LNCAP (cell line): ENCODE data around the gene JMJD8.

Source experiments
- TF ChIP-seq, protein P1 (sequence below): fragments of 450-650 bp; IDR thresholded peaks from 2 replicates; pipeline ENCODE4 v1.5.1; 2017; ENCODE audit warnings: mild to moderate bottlenecking

Gene JMJD8

DNA sequence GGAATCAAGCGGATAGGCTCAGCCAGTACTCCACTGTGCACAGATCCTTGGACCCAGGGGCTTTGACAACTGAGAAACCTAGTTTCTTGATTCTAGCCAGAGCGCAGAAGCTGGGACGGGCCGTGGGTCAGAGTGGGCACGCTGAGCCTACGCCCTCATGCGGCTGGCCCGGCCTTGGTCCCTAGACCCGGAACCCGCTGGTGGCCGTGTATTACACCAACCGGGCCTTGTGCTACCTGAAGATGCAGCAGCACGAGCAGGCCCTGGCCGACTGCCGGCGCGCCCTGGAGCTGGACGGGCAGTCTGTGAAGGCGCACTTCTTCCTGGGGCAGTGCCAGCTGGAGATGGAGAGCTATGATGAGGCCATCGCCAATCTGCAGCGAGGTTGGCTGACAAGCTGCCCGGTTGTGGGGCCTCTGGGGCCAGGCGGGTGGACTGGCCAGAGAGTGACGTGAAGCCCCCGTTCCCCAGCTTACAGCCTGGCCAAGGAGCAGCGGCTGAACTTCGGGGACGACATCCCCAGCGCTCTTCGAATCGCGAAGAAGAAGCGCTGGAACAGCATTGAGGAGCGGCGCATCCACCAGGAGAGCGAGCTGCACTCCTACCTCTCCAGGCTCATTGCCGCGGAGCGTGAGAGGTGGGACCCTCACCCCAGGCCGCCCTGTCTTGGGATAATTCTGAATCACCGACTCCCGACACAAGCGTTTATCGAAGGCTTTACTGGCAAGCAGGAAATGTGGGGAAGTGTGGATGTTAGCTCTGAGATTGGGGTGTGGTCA, 3.0 kb downstream of the JMJD8 start:
- TF ChIP-seq, protein P1, sequence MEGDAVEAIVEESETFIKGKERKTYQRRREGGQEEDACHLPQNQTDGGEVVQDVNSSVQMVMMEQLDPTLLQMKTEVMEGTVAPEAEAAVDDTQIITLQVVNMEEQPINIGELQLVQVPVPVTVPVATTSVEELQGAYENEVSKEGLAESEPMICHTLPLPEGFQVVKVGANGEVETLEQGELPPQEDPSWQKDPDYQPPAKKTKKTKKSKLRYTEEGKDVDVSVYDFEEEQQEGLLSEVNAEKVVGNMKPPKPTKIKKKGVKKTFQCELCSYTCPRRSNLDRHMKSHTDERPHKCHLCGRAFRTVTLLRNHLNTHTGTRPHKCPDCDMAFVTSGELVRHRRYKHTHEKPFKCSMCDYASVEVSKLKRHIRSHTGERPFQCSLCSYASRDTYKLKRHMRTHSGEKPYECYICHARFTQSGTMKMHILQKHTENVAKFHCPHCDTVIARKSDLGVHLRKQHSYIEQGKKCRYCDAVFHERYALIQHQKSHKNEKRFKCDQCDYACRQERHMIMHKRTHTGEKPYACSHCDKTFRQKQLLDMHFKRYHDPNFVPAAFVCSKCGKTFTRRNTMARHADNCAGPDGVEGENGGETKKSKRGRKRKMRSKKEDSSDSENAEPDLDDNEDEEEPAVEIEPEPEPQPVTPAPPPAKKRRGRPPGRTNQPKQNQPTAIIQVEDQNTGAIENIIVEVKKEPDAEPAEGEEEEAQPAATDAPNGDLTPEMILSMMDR = peak; percentile 30; the same call in 1 of the 2 replicates

DNA sequence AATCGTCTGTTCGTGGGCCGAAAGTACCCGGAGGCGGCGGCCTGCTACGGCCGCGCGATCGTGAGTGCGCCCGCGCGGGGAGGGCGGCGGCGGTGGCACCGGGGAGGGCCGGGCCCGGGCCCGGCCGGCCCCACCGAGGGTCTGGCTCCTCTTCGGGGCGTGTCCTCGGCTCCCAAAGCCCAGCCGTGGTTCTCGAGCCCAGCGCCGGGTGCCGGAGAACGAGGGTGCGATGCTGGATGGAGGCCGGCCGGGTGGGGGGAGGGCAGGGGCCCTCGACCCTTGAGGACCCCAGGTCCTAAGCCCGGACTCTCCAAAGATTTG, 3.5 kb downstream of the JMJD8 start:
- TF ChIP-seq, protein P1 = no peak

DNA sequence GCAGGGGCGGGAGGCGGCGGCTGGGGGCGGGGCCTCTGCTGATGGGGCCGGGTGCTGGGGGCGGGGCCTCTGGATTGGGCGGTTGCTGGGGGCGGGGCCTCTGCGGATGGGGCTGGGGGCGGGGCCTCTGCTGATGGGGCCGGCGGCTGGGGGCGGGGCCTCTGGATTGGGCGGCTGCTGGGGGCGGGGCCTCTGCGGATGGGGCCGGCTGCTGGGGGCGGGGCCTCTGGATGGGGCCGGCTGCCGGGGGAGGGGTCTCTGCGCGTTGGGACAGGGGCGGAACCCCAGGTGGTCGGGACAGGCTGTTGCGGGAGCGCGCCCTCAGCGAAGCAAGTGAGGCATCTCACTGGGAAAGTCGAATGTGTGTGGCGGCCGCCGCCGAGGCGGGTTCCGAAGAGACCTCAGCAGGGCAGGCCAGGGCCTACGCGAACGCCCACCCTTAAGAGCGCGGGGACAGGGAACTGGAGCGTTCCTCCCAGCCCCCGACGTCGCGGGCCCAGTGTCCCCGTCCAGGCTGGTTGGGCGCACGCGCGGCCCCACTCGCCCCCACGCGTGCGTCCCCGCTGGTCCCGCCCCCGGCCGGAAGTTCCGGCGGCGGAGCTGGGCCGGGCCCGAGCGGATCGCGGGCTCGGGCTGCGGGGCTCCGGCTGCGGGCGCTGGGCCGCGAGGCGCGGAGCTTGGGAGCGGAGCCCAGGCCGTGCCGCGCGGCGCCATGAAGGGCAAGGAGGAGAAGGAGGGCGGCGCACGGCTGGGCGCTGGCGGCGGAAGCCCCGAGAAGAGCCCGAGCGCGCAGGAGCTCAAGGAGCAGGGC, 4.1 kb downstream of the JMJD8 start, which contains the start of gene STUB1:
Gene STUB1, plus strand, starts transcription at position 597 of the 811 bp plus-strand sequence. Its CDS starts 116 bp downstream, at position 713.
- TF ChIP-seq, protein P1 = no peak

DNA sequence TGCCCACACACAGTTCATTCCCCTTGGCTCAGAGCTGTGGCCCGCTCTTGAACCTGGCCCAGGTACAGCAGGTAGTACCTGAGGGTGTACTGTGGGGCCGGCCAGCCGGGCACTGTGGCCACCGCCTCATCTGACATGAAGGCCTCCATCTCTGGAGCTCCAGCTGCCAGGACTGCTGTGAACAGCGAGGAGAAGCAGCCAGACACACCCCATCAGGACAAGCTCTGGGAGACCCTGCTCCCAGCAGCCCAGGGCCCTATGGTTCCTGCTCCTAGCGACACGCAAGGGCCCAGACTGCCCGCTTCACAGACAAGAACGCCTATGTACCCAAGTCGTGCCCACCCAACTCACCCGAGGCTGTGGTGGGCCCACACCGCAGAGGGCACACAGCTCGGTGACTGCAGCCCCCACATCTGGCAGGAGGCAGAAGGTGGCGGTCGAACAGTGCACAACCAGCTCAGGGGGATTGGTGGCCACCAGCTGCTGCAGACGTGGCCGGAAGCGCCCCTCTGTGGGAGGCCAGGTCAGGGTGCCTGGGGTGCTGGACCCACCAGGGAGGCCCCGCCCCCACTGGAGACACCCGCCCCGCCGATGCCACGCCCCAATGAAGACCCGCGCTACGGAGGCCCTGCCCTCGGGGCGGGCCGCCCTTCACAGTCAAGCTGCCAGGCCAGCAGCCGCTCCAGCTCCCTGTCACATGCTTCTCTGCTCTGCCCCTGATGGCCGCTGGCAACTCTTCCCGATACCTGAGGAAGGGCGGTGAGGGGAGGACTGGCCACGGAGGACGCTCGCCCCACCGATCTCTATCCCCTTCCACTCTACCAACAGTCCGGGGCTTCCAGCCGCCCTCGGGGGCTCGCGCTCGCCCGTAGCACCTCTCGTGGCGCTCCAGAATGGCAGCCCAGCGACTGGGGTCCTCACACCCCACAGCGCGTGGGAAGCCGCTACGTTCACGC, 5.0 kb downstream of the JMJD8 start:
- TF ChIP-seq, protein P1 = no peak

DNA sequence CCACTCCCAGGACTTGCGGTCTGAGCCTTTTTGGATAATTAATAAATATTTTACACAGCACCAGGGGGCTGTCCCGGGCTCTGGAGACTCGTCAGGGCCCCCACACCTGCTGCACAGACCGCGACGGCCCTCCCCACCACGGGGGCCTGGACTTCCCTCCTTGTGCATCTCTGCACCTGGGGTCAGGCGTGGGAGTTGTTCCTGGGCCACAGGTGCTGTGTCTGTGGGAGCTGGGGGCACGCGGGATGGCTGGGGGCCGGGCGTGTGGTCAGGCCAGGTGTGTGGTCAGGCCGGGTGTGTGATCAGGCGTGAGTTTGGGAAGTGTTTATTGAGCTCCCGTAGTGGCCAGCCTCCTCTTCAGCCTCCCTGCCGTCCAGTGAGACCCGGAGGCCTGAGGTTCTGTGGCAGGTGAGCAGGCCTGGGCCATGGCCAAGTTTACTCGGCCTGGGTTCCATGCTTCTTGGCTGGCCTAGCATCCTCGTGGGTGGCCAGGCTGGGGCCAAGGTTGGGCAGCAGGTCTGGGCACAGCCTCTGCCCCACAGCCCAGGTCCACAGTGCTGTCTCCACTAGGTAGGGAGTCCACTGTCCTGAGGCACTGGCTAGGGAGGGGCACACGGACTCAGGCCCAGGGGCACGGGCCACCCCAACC, 5.8 kb downstream of the JMJD8 start:
- TF ChIP-seq, protein P1 = no peak

DNA sequence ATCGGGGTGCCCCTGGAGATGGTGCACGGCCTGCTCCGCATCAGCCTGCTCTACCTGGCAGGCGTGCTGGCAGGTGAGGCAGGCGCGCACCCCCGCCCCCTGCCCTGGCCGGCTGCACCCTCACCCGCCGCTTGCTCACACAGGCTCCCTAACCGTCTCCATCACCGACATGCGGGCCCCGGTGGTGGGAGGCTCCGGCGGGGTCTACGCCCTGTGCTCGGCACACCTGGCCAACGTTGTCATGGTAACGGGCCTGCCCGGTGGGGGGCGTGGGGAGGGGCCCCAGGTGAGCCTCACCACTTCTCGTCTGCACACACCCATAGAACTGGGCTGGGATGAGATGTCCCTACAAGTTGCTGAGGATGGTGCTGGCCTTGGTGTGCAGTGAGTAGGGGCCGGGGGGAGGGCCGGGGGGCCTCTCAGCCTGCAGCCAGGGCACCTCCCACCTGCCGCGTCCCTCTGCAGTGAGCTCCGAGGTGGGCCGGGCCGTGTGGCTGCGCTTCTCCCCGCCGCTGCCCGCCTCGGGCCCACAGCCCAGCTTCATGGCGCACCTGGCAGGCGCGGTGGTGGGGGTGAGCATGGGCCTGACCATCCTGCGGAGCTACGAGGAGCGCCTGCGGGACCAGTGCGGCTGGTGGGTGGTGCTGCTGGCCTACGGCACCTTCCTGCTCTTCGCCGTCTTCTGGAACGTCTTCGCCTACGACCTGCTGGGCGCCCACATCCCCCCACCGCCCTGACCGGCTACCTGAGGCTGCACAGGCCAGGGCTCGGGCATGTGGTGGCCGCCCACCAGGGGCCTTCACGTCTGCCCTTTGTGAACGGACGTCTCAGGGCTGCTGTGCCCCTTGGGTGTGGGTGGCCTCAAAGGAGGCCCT, 6.6 kb downstream of the JMJD8 start:
- TF ChIP-seq, protein P1 = no peak
